GM18873 (cell line): ENCODE results near the gene NACA.
"Not testable (repeated sequence)": the region's sequence is repeated elsewhere in the genome, so short reads cannot be mapped to it uniquely, and the experiment has no call there.

Source experiments
- ATAC-seq: cut with Tn5 transposase; IDR thresholded peaks from one replicate; pipeline ENCODE4 v1.9.1; 2021; ENCODE audit warnings: mild to moderate bottlenecking, moderate library complexity, moderate number of reproducible peaks; ENCODE audit not compliant: unreplicated experiment, low FRiP score

Gene NACA

GRCh38 chr12:56724972-56725722, at the start of gene NACA:
TSS of gene NACA (minus strand) at chr12:56725299. CDS start at chr12:56724521, 778 bp downstream.
- peak; percentile 94 for ATAC-seq

GRCh38 chr12:56773113-56773512, 48.0 kb upstream of the NACA start:
- no peak for ATAC-seq

- ATAC-seq, result no peak
Measured at GRCh38 chr12:56772625-56773024, 47.5 kb upstream of the NACA start.

GRCh38 chr12:56769868-56770267, 44.8 kb upstream of the NACA start:
- no peak for ATAC-seq

GRCh38 chr12:56768424-56768823, 43.3 kb upstream of the NACA start:
- no peak for ATAC-seq

- ATAC-seq, result peak; percentile 94
Measured at GRCh38 chr12:56766535-56766934, 41.4 kb upstream of the NACA start.

- ATAC-seq, result no peak
Measured at GRCh38 chr12:56763753-56764657, 38.9 kb upstream of the NACA start.

GRCh38 chr12:56761812-56762211, 36.7 kb upstream of the NACA start:
- no peak for ATAC-seq

- ATAC-seq, result no peak
Measured at GRCh38 chr12:56760460-56760859, 35.4 kb upstream of the NACA start.

- ATAC-seq, result no peak
Measured at GRCh38 chr12:56759263-56759908, 34.3 kb upstream of the NACA start.

- ATAC-seq, result no peak
Measured at GRCh38 chr12:56758728-56759262, 33.7 kb upstream of the NACA start.

- ATAC-seq, result not testable (repeated sequence)
Measured at GRCh38 chr12:56757971-56758370, 32.9 kb upstream of the NACA start.

- ATAC-seq, result no peak
Measured at GRCh38 chr12:56753566-56753965, 28.5 kb upstream of the NACA start.

- ATAC-seq, result peak; percentile 47
Measured at GRCh38 chr12:56751712-56752598, 26.9 kb upstream of the NACA start, which contains the start of gene PRIM1. TSS of gene PRIM1 (minus strand) at chr12:56752323. CDS start at chr12:56752298, 25 bp downstream.

- not testable (repeated sequence) for ATAC-seq
Measured at GRCh38 chr12:56750596-56750995, 25.5 kb upstream of the NACA start.

- ATAC-seq, result no peak
Measured at GRCh38 chr12:56749853-56750252, 24.8 kb upstream of the NACA start.

- no peak for ATAC-seq
Measured at GRCh38 chr12:56749359-56749758, 24.3 kb upstream of the NACA start.

GRCh38 chr12:56728139-56728861, 3.2 kb upstream of the NACA start:
- no peak for ATAC-seq

GRCh38 chr12:56726196-56726675, 1.1 kb upstream of the NACA start:
- not testable (repeated sequence) for ATAC-seq
